IMR-90 (cell line): Measurements from ENCODE around the gene KYAT1.

ENCODE experiments used
- BHLHE40 ChIP-seq: fragments of 150-350 bp; IDR thresholded peaks from 2 replicates; pipeline ENCODE4 v1.6.1; 2016; ENCODE audit warnings: mild to moderate bottlenecking, low read depth, low read length
- CEBPB ChIP-seq: IDR thresholded peaks from 2 replicates; pipeline ENCODE4 v1.6.1; 2012; ENCODE audit warnings: low read depth, low read length, improper control_type of control experiment
- CHD1 ChIP-seq: IDR thresholded peaks from 2 replicates; pipeline ENCODE4 v1.6.1; 2012; ENCODE audit warnings: low read depth, low read length, improper control_type of control experiment
- FOS ChIP-seq: fragments of 150-350 bp; IDR thresholded peaks from 2 replicates; pipeline ENCODE4 v1.6.1; 2016; ENCODE audit warnings: low read depth, low read length
- MAFK ChIP-seq: IDR thresholded peaks from 2 replicates; pipeline ENCODE4 v1.6.1; 2012; ENCODE audit warnings: low read depth, low read length, improper control_type of control experiment
- MAZ ChIP-seq: IDR thresholded peaks from 2 replicates; pipeline ENCODE4 v1.6.1; 2012; ENCODE audit warnings: low read depth, mild to moderate bottlenecking, low read length, improper control_type of control experiment, moderate library complexity, borderline replicate concordance
- MXI1 ChIP-seq: IDR thresholded peaks from 2 replicates; pipeline ENCODE4 v1.6.1; 2012; ENCODE audit warnings: low read depth, mild to moderate bottlenecking, low read length, moderate library complexity, borderline replicate concordance
- POLR2A ChIP-seq: IDR thresholded peaks from 2 replicates; pipeline ENCODE4 v1.6.1; 2012; ENCODE audit warnings: mild to moderate bottlenecking, low read depth, low read length
- RAD21 ChIP-seq: IDR thresholded peaks from 2 replicates; pipeline ENCODE4 v1.6.1; 2012; ENCODE audit warnings: low read length, improper control_type of control experiment
- RFX5 ChIP-seq: IDR thresholded peaks from 2 replicates; pipeline ENCODE4 v1.8.0; 2012; ENCODE audit warnings: low read depth, mild to moderate bottlenecking, low read length, moderate library complexity
- SMC3 ChIP-seq: fragments of 150-350 bp; IDR thresholded peaks from 2 replicates; pipeline ENCODE4 v1.6.1; 2016; ENCODE audit warnings: low read depth, mild to moderate bottlenecking, antibody characterized with exemption, low read length, moderate library complexity
- TF ChIP-seq, protein P1 (sequence below): conservative IDR thresholded peaks from 2 replicates; pipeline ENCODE4 v1.5.1; 2012; ENCODE audit warnings: mild to moderate bottlenecking, low read depth, low read length, improper control_type of control experiment
- TF ChIP-seq, protein P2 (sequence below): fragments of 150-350 bp; IDR thresholded peaks from 2 replicates; pipeline ENCODE4 v1.6.1; 2016; ENCODE audit warnings: low read depth, mild to moderate bottlenecking, low read length, moderate library complexity, borderline replicate concordance
- TF ChIP-seq, protein P3 (sequence below): fragments of 150-350 bp; IDR thresholded peaks from 2 replicates; pipeline ENCODE4 v1.6.1; 2017; ENCODE audit warnings: mild to moderate bottlenecking, antibody characterized with exemption, low read length, low read depth

DNA sequence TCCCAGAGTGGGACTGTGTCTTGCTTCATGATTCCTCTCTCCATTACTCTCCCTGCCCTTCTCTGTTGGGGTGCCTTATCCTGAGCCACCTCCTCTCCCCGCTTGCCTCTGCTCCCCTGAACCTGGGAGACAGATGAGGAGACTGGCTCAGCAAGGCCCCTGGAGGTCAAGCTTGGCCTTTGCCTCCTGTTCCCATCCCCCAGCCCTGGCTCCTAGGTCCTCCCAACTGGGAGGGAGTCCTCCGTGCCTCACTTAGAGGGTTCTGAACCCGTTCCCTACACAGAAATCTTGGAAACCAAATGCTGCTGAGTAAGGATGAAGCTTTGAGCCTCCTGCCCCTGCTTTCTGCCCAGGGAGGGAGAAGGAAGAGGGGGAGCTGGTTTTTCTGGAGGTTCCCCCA lies 73.2 kb downstream of the KYAT1 start:
- TF ChIP-seq, protein P1, sequence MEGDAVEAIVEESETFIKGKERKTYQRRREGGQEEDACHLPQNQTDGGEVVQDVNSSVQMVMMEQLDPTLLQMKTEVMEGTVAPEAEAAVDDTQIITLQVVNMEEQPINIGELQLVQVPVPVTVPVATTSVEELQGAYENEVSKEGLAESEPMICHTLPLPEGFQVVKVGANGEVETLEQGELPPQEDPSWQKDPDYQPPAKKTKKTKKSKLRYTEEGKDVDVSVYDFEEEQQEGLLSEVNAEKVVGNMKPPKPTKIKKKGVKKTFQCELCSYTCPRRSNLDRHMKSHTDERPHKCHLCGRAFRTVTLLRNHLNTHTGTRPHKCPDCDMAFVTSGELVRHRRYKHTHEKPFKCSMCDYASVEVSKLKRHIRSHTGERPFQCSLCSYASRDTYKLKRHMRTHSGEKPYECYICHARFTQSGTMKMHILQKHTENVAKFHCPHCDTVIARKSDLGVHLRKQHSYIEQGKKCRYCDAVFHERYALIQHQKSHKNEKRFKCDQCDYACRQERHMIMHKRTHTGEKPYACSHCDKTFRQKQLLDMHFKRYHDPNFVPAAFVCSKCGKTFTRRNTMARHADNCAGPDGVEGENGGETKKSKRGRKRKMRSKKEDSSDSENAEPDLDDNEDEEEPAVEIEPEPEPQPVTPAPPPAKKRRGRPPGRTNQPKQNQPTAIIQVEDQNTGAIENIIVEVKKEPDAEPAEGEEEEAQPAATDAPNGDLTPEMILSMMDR, result no peak
- no peak for TF ChIP-seq MXI1
- no peak for TF ChIP-seq MAFK
- TF ChIP-seq, protein P2, sequence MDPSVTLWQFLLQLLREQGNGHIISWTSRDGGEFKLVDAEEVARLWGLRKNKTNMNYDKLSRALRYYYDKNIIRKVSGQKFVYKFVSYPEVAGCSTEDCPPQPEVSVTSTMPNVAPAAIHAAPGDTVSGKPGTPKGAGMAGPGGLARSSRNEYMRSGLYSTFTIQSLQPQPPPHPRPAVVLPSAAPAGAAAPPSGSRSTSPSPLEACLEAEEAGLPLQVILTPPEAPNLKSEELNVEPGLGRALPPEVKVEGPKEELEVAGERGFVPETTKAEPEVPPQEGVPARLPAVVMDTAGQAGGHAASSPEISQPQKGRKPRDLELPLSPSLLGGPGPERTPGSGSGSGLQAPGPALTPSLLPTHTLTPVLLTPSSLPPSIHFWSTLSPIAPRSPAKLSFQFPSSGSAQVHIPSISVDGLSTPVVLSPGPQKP, result no peak
- no peak for TF ChIP-seq CEBPB
- no peak for TF ChIP-seq SMC3
- TF ChIP-seq POLR2A, result no peak
- no peak for TF ChIP-seq RAD21
- no peak for TF ChIP-seq MAZ
- no peak for TF ChIP-seq BHLHE40
- no peak for TF ChIP-seq FOS
- TF ChIP-seq RFX5, result no peak
- TF ChIP-seq, protein P3, sequence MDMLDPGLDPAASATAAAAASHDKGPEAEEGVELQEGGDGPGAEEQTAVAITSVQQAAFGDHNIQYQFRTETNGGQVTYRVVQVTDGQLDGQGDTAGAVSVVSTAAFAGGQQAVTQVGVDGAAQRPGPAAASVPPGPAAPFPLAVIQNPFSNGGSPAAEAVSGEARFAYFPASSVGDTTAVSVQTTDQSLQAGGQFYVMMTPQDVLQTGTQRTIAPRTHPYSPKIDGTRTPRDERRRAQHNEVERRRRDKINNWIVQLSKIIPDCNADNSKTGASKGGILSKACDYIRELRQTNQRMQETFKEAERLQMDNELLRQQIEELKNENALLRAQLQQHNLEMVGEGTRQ, result no peak
- TF ChIP-seq CHD1, result no peak
